AG09309 (cell line): ENCODE data around the gene UBE3B.

Source experiments
- DNase-seq: peaks from one replicate; pipeline ENCODE4 v3.0.0-alpha.2; 2010; ENCODE audit warnings: low read depth
- H3K4me3 ChIP-seq: 2 replicates; pipeline ENCODE4 v1.5.1; 2011; ENCODE audit warnings: mild to moderate bottlenecking, low read depth, low read length, moderate library complexity; ENCODE audit not compliant: control insufficient read depth
- TF ChIP-seq, protein P1 (sequence below): IDR thresholded peaks from 2 replicates; pipeline ENCODE4 v1.5.1; 2011; ENCODE audit warnings: mild to moderate bottlenecking, low read depth, low read length, inconsistent platforms; ENCODE audit not compliant: insufficient read depth, control insufficient read depth; ENCODE audit errors: missing control alignments

UBE3B gene

DNA sequence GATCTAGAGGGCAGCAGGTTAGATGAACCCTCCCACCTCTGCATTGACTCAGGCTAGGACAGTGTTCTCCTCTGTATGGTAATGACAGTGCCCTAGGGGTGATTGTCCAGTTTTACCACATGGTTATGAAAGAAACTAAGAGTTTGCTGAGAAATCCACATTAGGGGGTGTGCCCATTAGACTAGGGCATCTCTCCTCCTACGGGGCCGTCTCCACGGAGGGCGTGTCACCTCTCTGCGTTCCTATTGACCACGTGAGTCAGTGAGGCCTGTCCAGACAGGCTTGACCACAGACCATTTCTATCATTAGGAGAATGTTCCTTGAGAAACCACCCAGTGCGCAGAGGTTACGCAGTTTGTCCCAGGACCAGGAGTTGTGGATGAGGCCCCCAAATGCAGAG lies 104.4 kb downstream of the UBE3B start:
- TF ChIP-seq, protein P1, sequence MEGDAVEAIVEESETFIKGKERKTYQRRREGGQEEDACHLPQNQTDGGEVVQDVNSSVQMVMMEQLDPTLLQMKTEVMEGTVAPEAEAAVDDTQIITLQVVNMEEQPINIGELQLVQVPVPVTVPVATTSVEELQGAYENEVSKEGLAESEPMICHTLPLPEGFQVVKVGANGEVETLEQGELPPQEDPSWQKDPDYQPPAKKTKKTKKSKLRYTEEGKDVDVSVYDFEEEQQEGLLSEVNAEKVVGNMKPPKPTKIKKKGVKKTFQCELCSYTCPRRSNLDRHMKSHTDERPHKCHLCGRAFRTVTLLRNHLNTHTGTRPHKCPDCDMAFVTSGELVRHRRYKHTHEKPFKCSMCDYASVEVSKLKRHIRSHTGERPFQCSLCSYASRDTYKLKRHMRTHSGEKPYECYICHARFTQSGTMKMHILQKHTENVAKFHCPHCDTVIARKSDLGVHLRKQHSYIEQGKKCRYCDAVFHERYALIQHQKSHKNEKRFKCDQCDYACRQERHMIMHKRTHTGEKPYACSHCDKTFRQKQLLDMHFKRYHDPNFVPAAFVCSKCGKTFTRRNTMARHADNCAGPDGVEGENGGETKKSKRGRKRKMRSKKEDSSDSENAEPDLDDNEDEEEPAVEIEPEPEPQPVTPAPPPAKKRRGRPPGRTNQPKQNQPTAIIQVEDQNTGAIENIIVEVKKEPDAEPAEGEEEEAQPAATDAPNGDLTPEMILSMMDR: no peak
- DNase-seq: no peak
- H3K4me3 ChIP-seq: no peak overlapping the region

DNA sequence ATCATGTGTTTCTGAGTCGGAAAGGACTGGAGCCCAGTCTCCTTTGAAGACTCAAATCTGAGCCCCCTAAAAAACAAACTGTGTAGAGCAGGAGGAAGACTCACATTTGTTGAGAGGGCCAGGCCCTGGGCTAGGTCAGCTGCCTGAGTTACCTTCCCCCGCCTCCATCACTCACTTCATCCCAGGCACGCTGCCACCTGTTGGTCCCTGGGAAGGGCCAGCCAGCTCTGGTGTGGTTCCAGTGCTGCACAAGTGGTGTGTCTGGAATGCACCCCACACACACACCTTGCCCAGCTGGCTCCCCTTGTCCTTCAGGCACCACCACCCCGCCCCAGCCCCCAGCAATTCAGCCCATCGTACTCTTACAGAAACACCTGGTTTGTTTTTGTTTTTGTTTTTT lies 105.2 kb downstream of the UBE3B start:
- TF ChIP-seq, protein P1: no peak
- no peak overlapping the region for H3K4me3 ChIP-seq
- no peak for DNase-seq

DNA sequence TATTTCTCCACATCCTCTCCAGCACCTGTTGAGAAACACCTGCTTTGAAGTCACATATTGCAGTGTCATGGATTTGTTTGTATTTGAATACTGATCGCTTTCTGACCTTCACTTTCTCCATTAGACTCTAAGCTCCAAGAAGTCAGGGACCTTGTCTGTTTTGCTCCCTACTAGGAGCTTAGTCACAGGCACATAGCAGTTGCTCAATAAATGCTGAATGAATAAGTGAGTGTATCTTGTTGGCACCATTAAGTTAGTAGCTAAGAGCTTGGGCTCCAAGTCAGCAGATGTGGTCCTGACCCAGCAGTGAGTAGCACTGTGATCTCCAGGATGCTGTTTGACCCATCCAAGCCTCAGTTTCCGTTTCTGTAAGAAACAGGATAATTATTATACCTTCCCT lies 106.3 kb downstream of the UBE3B start:
- H3K4me3 ChIP-seq: no peak overlapping the region
- DNase-seq: no peak
- TF ChIP-seq, protein P1: no peak
